NCI-H2081 treated with DMSO at 0.1 percent for 48 hours (cell line): ENCODE data around the gene IPO11.
"Not testable (repeated sequence)": the region's sequence is repeated elsewhere in the genome, so short reads cannot be mapped to it uniquely, and the experiment has no call there.

Experiments
- DNase-seq: peaks from one replicate; lab custom pipeline; 2025; lab: John Stamatoyannopoulos, UW

The IPO11 gene

DNA sequence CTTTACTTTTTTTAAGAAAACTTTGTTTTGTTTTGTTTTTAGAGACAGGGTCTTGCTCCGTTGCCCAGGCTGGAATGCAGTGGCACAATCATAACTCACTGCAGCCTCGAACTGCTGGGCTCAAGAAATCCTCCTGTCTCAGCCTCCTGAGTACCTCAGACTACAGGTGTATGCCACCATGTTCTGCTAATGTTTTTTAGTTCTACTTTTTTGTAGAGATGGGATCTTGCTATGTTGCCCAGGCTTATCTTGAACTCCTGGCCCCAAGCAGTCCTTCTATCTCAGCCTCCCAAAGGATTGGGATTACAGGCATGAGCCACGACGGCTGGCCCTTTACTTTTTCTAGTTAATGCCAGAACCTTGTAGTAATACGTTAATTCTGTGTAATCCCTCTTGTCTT lies 36.0 kb downstream of the IPO11 start:
- no peak for DNase-seq

DNA sequence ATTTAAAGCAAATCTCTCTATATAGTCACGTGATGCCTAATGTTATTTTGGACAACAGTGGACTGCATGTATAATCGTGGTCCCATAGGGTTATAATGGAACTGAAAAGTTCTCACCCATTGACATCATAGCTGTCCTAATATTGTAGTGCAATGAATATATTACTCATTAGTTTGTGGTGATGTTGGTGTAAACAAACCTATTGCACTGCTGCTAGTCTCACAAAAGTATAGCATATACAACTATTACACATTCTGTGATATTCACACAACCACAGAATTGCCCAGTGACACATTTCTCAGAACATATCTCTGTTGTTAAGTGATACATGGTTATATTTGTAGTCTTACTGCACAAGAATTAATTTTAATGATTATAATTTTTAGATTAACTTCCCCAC lies 37.7 kb downstream of the IPO11 start:
- DNase-seq: no peak

DNA sequence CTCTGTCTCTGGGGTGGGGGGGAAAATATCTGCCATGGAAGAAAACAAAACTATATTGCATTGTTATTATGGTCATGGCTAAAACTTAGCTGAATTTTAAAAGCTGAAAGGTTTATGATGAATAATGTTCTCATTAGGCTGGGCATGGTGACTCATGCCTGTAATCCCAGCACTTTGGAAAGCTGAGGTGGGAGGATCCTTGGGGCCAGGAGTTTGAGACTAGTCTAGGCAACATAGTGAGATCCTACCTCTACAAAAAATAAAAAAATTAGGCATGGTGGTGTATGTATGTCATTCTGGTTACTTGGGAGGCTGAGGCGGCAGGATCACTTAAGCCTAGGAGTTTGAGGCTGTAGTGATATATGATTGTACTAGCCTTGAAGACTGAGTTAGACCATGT lies 44.5 kb downstream of the IPO11 start:
- DNase-seq: no peak

- DNase-seq: no peak
Measured at GRCh38 chr5:62460578-62460983, 48.0 kb downstream of the IPO11 start.

DNA sequence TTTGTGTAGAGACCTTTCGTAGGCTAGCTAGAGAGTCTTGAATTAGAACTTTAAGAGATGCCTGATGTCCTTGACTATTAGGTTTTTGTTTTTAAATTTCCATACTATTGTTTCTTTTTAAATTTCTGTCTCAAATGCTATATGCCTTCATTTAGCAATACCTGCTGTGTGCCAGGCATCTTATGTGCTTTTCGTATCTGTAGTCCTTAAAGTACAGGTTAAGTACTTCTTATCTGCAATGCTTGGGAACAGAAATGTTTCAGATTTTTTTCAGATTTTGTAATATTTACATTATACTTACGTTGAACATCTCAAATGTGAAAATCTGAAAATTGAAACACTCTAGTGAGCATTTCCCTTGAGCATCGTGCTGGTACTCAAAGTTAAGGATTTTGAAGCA lies 49.0 kb downstream of the IPO11 start:
- no peak for DNase-seq

DNA sequence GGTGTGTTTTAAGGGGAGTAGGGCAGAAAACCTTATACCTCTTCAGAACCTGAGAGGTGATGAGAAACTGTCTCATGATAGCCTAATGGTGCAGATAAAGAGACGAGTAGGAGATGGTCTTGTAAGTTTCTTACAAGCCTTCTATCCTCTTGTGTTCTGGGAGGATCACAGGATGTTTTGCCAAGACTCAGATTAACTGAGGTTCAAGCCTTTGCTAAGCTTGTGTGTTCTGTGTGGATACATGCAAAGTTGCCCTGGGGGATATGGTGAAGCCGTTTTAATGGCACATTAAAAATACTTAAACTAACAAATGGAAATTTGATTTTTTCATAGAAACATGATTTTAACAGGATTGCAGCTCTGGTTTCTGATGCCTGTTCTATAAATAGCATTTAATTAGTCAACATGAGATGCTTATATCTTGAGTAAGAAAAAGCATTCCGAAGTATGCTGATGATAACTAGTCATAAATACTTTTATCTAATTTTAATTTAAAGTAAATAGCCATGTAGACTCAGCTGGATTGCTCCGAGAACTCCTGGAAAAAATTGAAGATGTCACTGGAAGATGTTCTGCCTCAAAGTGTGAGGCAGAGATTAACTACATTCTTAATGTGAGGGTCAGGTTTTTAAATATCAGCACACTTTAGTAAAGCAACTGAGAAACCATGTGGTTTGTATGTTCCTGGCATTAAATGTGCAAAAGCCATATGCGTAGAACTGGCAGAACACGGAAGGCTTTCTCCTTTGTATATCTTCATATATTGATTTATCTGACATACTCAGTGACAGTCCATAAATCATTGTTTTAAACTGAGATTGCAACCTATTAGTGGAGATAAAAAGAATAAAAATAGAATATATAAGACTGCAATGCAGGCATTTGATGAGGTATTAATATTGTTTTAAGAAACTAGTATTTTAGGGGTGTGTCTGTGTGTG lies 53.7 kb downstream of the IPO11 start:
- DNase-seq: no peak

DNA sequence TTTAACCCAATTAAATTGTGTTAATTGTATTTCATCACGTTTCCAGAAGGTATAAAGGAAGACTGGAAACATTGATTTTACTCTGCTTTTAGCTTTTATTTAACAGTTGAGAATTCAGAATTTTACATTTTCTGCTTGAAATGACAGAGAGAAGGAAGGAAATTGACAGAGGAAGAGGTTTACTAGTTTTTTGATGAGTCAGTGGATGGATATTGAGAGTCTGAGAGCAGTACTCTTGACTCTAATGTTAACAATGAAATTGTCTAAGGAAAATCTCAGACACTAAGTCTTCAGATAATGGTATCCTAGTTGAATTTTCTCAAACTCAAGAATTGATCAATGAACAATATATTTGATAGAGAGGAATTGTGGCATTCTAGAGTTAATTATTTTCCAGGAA lies 60.6 kb downstream of the IPO11 start:
- DNase-seq: no peak

DNA sequence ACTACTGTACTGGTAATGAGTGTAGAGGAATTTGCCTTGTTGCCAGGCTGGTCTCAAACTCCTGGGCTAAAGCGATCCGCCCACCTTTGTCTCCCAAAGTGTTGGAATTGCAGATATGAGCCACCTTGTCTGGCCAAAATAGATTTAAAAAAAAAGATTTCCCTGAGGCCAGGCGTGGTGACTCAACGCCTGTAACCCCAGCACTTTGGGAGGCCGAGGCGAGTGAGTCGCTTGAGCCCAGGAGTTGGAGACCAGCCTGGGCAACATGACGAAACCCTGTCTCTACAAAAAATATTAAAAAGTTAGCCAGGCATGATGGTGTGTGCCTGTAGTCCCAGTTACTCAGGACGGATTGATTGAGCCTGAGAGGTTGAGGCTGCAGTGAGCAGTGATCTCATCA lies 62.5 kb downstream of the IPO11 start:
- no peak for DNase-seq

DNA sequence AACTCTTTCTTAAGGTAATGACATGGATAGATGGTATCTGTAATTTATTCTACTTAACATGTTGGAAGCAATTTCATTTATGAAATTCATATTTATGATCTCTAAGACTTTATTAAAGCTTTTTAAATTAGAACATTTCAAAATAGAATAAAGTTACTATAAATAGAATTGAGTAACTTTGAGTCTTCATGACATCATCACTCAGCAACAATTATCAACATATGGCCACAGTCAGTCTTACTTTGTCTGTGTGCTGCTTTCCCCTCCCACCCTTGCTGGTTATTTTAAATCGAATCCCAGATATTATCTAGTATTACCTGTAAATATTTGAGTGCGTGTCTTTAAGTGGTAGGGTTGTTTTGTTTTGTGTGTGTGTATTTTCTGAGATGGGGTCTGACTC lies 65.2 kb downstream of the IPO11 start:
- DNase-seq: no peak

- DNase-seq: no peak
Measured at GRCh38 chr5:62483556-62483955, 71.0 kb downstream of the IPO11 start.

- no peak for DNase-seq
Measured at GRCh38 chr5:62486672-62487071, 74.1 kb downstream of the IPO11 start.

- no peak for DNase-seq
Measured at GRCh38 chr5:62488531-62488930, 76.0 kb downstream of the IPO11 start.

GRCh38 chr5:62489471-62489870 lies 76.9 kb downstream of the IPO11 start:
- no peak for DNase-seq

- DNase-seq: no peak
Measured at GRCh38 chr5:62494772-62495171, 82.2 kb downstream of the IPO11 start.

GRCh38 chr5:62496876-62497275 lies 84.3 kb downstream of the IPO11 start:
- DNase-seq: no peak

DNA sequence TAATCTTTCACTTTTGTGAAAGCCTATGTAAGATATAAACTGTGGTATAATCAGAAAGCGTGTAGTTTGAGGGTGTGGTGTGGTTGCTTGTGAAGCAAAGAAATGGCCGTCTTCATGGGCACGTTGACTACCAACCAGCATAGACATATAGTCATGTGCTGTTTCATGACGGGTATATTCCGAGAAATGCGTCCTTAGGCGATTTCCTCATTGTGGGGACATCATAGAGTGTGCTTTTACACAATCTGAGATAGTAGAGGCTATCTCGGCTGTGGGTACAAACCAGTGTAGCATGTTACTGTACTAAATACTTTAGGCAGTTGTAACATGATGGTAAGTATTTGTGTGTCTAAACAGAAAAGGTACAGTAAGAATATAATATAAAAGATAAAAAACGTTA lies 86.4 kb downstream of the IPO11 start:
- DNase-seq: no peak

DNA sequence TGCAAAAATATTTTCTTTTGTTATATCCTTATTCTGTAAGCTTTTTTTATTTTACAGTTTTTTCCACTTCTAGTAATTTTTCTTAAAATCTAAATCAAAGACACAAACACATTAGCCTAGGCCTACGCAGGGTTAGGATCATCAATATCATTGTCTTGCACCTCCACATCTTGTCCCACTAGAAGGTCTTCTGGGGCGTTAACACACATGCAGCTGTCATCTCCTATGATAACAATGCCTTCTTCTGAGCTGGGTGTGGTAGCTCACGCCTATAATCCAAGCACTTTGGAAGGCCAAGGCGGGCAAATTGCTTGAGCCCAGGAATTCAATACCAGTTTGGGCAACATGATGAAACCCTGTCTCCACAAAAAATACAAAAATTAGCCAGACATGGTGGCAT lies 87.2 kb downstream of the IPO11 start:
- no peak for DNase-seq

GRCh38 chr5:62502456-62503101 lies 90.0 kb downstream of the IPO11 start:
- no peak for DNase-seq

DNA sequence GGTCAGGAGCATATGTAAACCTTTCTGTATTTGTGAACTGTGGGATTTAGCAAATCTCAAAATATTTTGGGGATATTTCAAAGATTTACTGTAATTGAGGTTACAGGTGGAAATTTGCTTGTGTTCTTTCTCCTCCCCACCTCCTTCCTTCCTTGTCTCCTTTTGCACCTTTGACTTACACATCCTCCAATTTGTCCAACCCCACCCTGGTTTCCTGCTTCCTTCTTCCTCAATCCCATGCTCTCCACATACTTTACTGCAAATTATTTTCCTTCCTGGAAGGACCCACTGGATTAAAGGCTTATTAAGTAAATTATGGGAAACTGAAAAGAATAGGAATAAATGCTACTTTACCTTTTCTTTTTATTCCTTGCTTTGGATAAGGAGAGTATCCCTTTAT lies 91.6 kb downstream of the IPO11 start:
- DNase-seq: no peak

- DNase-seq: no peak
Measured at GRCh38 chr5:62506659-62507460, 94.3 kb downstream of the IPO11 start.

GRCh38 chr5:62508760-62509159 lies 96.2 kb downstream of the IPO11 start:
- DNase-seq: not testable (repeated sequence)

DNA sequence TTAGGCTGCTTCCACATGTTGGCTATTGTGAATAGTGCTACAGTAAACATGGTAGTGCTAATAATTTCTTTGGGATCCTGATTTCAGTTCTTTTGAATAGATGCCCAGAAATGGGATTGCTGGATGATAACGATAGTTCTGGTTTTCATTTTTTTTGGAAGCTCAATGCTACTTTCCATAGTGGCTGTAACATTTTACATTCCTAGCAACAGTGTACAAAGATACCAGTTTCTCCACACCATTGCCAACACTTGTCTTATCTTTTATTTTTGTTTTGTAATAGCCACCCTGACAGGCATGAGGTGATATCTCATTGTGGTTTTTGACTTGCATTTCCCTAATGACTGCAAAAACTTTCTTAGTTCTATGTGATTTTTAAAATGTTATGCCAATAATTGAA lies 97.2 kb downstream of the IPO11 start:
- no peak for DNase-seq

- DNase-seq: not testable (repeated sequence)
Measured at GRCh38 chr5:62513085-62513484, 100.5 kb downstream of the IPO11 start.
